ENCODE data around the gene DLGAP1.

DNA sequence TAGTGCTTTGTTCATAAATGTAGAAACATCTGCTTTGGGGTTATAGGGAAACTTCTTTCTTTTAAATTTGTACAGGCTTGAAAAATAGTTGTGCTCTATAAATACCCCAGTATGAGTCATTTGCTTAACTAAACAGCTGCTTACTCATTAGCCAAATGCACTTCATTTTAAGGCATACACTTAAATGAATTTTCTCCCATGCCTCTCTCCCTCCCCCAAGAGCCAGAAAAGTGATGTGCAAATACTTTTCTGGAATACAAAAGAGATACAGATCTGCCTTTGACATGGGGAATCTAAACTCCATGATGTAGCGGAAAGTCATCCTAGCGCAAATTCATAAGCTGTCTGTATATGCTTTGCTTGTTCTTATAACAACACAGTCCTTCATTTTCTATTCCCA is 469.4 kb downstream of the DLGAP1 start:
- TF ChIP-seq CTCF (IDR thresholded peaks at IDR 0.05; ENCODE audit: insufficient read depth, low read length) (no peak), GABPA (IDR thresholded peaks at IDR 0.05; ENCODE audit: low read depth) (no peak), REST (IDR thresholded peaks at IDR 0.05; ENCODE audit: insufficient replicate concordance, low read depth) (no peak), POLR2AphosphoS5 (IDR thresholded peaks at IDR 0.05; ENCODE audit: low read depth) (no peak), SPI1 (IDR thresholded peaks at IDR 0.05; ENCODE audit: borderline replicate concordance, low read depth) (no peak)

Measured in HL-60 (cell line).